H9 (cell line): ENCODE measurements around the gene RXYLT1. TPM values are rescaled to one million over a fixed set of nuclear protein-coding genes. Genes with fewer than 3 reads are reported as not detected.
"Not testable (repeated sequence)": the region's sequence is repeated elsewhere in the genome, so short reads cannot be mapped to it uniquely, and the experiment has no call there.

Source experiments
- DNase-seq: peaks from one replicate; pipeline ENCODE4 v3.0.0-alpha.2; 2017
- H2AFZ ChIP-seq: one replicate; pipeline ENCODE4 v1.6.1; 2013; ENCODE audit warnings: mild to moderate bottlenecking, low read length, control low read depth, moderate library complexity
- H2AK5ac ChIP-seq: 2 replicates; pipeline ENCODE4 v1.6.1; 2013; ENCODE audit warnings: low read length, control low read depth, mixed read lengths; ENCODE audit not compliant: insufficient read length
- H2BK120ac ChIP-seq: one replicate; pipeline ENCODE4 v1.6.1; 2013; ENCODE audit warnings: low read depth, mild to moderate bottlenecking, low read length, control low read depth, inconsistent platforms; ENCODE audit not compliant: poor library complexity, severe bottlenecking
- H2BK12ac ChIP-seq: 2 replicates; pipeline ENCODE4 v1.6.1; 2013; ENCODE audit warnings: low read length, control low read depth, mixed read lengths, low read depth; ENCODE audit not compliant: insufficient read length
- H2BK15ac ChIP-seq: 2 replicates; pipeline ENCODE4 v1.6.1; 2013; ENCODE audit warnings: low read depth, low read length, control low read depth
- H2BK20ac ChIP-seq: one replicate; pipeline ENCODE4 v1.6.1; 2013; ENCODE audit warnings: low read depth, mild to moderate bottlenecking, low read length, control low read depth, inconsistent platforms; ENCODE audit not compliant: poor library complexity, severe bottlenecking
- H2BK5ac ChIP-seq: 2 replicates; pipeline ENCODE4 v1.6.1; 2013; ENCODE audit warnings: low read length, control low read depth, mixed read lengths; ENCODE audit not compliant: insufficient read length
- H3K14ac ChIP-seq: 2 replicates; pipeline ENCODE4 v1.6.1; 2013; ENCODE audit warnings: low read length, control low read depth; ENCODE audit not compliant: insufficient read depth
- H3K18ac ChIP-seq: 2 replicates; pipeline ENCODE4 v1.6.1; 2013; ENCODE audit warnings: low read depth, mild to moderate bottlenecking, mixed read lengths, low read length, control low read depth; ENCODE audit not compliant: insufficient read length
- H3K23ac ChIP-seq: 2 replicates; pipeline ENCODE4 v1.6.1; 2013; ENCODE audit warnings: low read length, control low read depth, mixed read lengths, low read depth; ENCODE audit not compliant: insufficient read length
- H3K23me2 ChIP-seq: 2 replicates; pipeline ENCODE4 v1.6.1; 2013; ENCODE audit warnings: low read depth, mild to moderate bottlenecking, mixed read lengths, low read length, control low read depth; ENCODE audit not compliant: insufficient read length, poor library complexity, severe bottlenecking
- H3K27ac ChIP-seq: 2 replicates; pipeline ENCODE4 v1.5.1; 2013; ENCODE audit warnings: low read length, control low read depth, mixed read lengths, low read depth; ENCODE audit not compliant: insufficient read length
- H3K27me3 ChIP-seq: 2 replicates; pipeline ENCODE4 v1.6.1; 2013; ENCODE audit warnings: low read length, control low read depth, inconsistent platforms; ENCODE audit not compliant: insufficient read depth
- H3K4ac ChIP-seq: 2 replicates; pipeline ENCODE4 v1.6.1; 2013; ENCODE audit warnings: low read depth, mild to moderate bottlenecking, control low read depth, inconsistent platforms, low read length, moderate library complexity
- H3K4me1 ChIP-seq: 2 replicates; pipeline ENCODE4 v1.6.1; 2013; ENCODE audit warnings: low read length, control low read depth, inconsistent platforms; ENCODE audit not compliant: insufficient read depth
- H3K4me2 ChIP-seq: 2 replicates; pipeline ENCODE4 v1.6.1; 2013; ENCODE audit warnings: low read length, control low read depth, mixed read lengths; ENCODE audit not compliant: insufficient read length, insufficient read depth
- H3K56ac ChIP-seq: 2 replicates; pipeline ENCODE4 v1.6.1; 2013; ENCODE audit warnings: low read depth, mild to moderate bottlenecking, mixed read lengths, low read length, control low read depth; ENCODE audit not compliant: insufficient read length
- H3K79me1 ChIP-seq: 2 replicates; pipeline ENCODE4 v1.6.1; 2013; ENCODE audit warnings: low read depth, mild to moderate bottlenecking, moderate library complexity, low read length, control low read depth, inconsistent platforms; ENCODE audit not compliant: insufficient read depth, poor library complexity, severe bottlenecking
- H3K79me2 ChIP-seq: 2 replicates; pipeline ENCODE4 v1.6.1; 2013; ENCODE audit warnings: low read length, control low read depth, inconsistent platforms; ENCODE audit not compliant: insufficient read depth
- H3K9ac ChIP-seq: 2 replicates; pipeline ENCODE4 v1.6.1; 2013; ENCODE audit warnings: low read length, control low read depth, mixed read lengths; ENCODE audit not compliant: insufficient read length; ENCODE audit errors: extremely low read depth
- H3K9me3 ChIP-seq: one replicate; pipeline ENCODE4 v1.6.1; 2013; ENCODE audit warnings: low read depth, low read length, inconsistent platforms; ENCODE audit not compliant: control insufficient read depth
- H3T11ph ChIP-seq: one replicate; pipeline ENCODE4 v1.6.1; 2013; ENCODE audit warnings: mild to moderate bottlenecking, low read length, control low read depth, inconsistent platforms
- H4K20me1 ChIP-seq: one replicate; pipeline ENCODE4 v1.6.1; 2013; ENCODE audit not compliant: control insufficient read depth, insufficient read length, insufficient read depth
- H4K5ac ChIP-seq: 2 replicates; pipeline ENCODE4 v1.6.1; 2013; ENCODE audit warnings: low read depth, mild to moderate bottlenecking, mixed read lengths, low read length, control low read depth; ENCODE audit not compliant: insufficient read length
- H4K8ac ChIP-seq: replicated peaks from 2 replicates; pipeline ENCODE4 v1.6.1; 2013; ENCODE audit warnings: low read length, control low read depth, mixed read lengths, low read depth; ENCODE audit not compliant: insufficient read length
- H4K91ac ChIP-seq: 2 replicates; pipeline ENCODE4 v1.6.1; 2013; ENCODE audit warnings: low read depth, mild to moderate bottlenecking, moderate library complexity, mixed read lengths, low read length, control low read depth; ENCODE audit not compliant: insufficient read length
- H3K27ac Mint-ChIP-seq, 3 experiments: 2 replicates in 2 of 3; 3 replicates in 1 of 3; pipeline ENCODE4 v1.8.0; 2020 to 2021; ENCODE audit warnings: mixed read lengths in 3 of 3, mild to moderate bottlenecking in 1 of 3, moderate library complexity in 1 of 3
- H3K27me3 Mint-ChIP-seq: 2 replicates; pipeline ENCODE4 v1.8.0; 2021; ENCODE audit warnings: low read depth, mild to moderate bottlenecking, moderate library complexity, mixed read lengths
- H3K36me3 Mint-ChIP-seq, 3 experiments: 2 replicates in 2 of 3; 3 replicates in 1 of 3; pipeline ENCODE4 v1.8.0; 2020 to 2021; ENCODE audit warnings: low read depth in 3 of 3, mixed read lengths in 3 of 3; ENCODE audit not compliant: insufficient read depth in 1 of 3
- H3K4me1 Mint-ChIP-seq, 2 experiments: 2 replicates each; pipeline ENCODE4 v1.8.0; 2020; ENCODE audit warnings: mixed read lengths in 2 of 2
- H3K4me3 Mint-ChIP-seq, 2 experiments: 2 replicates in 1 of 2; 3 replicates in 1 of 2; pipeline ENCODE4 v1.8.0; 2020 to 2021; ENCODE audit warnings: mild to moderate bottlenecking in 2 of 2, mixed read lengths in 2 of 2, moderate library complexity in 1 of 2
- H3K9me3 Mint-ChIP-seq, 2 experiments: 2 replicates in 1 of 2; 3 replicates in 1 of 2; pipeline ENCODE4 v1.8.0; 2020; ENCODE audit warnings: mild to moderate bottlenecking in 2 of 2, mixed read lengths in 2 of 2, moderate library complexity in 1 of 2
- WGBS: extraction: QIAGEN DNeasy Blood & Tissue Kit; methylation state at CpG from one replicate; pipeline ENCODE4 v1.1.7; 2013; ENCODE audit warnings: missing lambda C conversion rate, low lambda C conversion rate, mixed read lengths; ENCODE audit not compliant: insufficient read length; ENCODE audit errors: extremely low coverage; 5-methylcytosine and 5-hydroxymethylcytosine counted together
- total RNA-seq: library from RNA; stranded (reverse); gene quantifications from 2 replicates; pipeline ENCODE4 v1.2.1, GENCODE V29; 2021

Gene RXYLT1
- total RNA-seq, 1 experiment from 2014 or later = 10.1 TPM

DNA sequence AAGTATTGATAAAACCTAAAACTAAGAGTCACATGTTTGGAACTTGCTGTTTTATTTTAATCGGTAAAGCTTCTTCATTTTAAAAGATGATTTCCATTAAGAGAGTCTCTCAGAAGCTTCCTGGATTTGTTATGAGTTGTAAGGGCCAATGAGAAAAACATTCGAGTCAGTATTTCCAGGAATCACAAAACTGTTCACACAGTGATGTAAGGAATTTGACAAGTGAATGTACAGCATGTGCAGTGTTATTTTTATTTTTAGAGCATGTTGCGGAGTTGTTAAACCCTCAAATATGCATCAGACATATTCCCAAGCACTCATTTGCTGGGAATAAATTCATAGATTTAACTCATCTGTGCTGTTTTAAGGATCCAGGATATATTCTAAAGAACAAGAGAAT is 46.1 kb upstream of the RXYLT1 start:
- H3K79me2 ChIP-seq, H2BK20ac ChIP-seq, H3K27me3 Mint-ChIP-seq, H3K27me3 ChIP-seq, H3K4me2 ChIP-seq, H2BK120ac ChIP-seq, H3T11ph ChIP-seq, H3K79me1 ChIP-seq, H3K56ac ChIP-seq, H2AFZ ChIP-seq, H3K9ac ChIP-seq, H2AK5ac ChIP-seq, H2BK12ac ChIP-seq, H4K91ac ChIP-seq, H3K23me2 ChIP-seq, H3K9me3 Mint-ChIP-seq, DNase-seq, H4K8ac ChIP-seq, H3K4ac ChIP-seq, H4K5ac ChIP-seq, H4K20me1 ChIP-seq, H3K14ac ChIP-seq, H3K27ac Mint-ChIP-seq, H3K4me3 Mint-ChIP-seq, H3K4me1 Mint-ChIP-seq, H3K27ac ChIP-seq, H3K36me3 Mint-ChIP-seq, H3K18ac ChIP-seq, H3K9me3 ChIP-seq, H3K4me1 ChIP-seq, H2BK15ac ChIP-seq, H2BK5ac ChIP-seq, H3K23ac ChIP-seq: not testable (repeated sequence)
- WGBS = no CpG with 5 or more reads among the region's 3 CpGs

DNA sequence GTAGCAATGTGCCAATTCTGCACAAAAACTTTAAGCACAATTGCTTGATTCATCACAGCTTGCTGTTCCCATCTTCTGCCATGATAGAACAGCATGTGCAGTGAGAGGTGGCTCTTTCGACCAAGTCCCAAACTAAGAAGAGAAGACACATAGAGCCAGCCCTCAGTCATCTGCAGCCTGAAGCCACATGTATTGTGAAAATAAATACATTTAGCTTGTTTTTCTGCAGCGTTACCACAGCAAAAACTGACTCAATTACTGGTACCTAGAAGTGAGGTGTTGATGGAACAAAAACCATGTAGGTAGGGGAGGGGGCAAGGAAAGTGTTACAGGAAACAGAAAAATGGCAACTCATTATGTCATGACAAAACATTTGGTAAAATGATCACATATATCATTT is 39.2 kb upstream of the RXYLT1 start:
- H3K23ac ChIP-seq, H3K4me1 ChIP-seq, H2BK15ac ChIP-seq, H3K27me3 ChIP-seq, H3K4me1 Mint-ChIP-seq, H3K79me1 ChIP-seq, H3K79me2 ChIP-seq, H4K91ac ChIP-seq, H3K9me3 Mint-ChIP-seq, H2BK120ac ChIP-seq, H3K9ac ChIP-seq, H2BK5ac ChIP-seq, H2BK12ac ChIP-seq, H4K5ac ChIP-seq, H2AK5ac ChIP-seq, H3K9me3 ChIP-seq, H3K36me3 Mint-ChIP-seq, H3K56ac ChIP-seq, H4K20me1 ChIP-seq, H3K14ac ChIP-seq, H3K27ac Mint-ChIP-seq, H3K4me2 ChIP-seq, H3K23me2 ChIP-seq, H3K27ac ChIP-seq, H3T11ph ChIP-seq, H3K4ac ChIP-seq, H2AFZ ChIP-seq, H4K8ac ChIP-seq, H3K18ac ChIP-seq, H3K27me3 Mint-ChIP-seq, H2BK20ac ChIP-seq, H3K4me3 Mint-ChIP-seq, DNase-seq: not testable (repeated sequence)
- WGBS = no CpG with 5 or more reads among the region's 2 CpGs
